K562 (cell line): ENCODE results near the gene NIPAL3. TPM values are rescaled to one million over a fixed set of nuclear protein-coding genes. Genes with fewer than 3 reads are reported as not detected.
A peak's percentile ranks its signal among the peaks of the same experiment; 100 is the strongest.

ENCODE experiments used
- ARID3B ChIP-seq: fragments of 250-450 bp; sonication (Bioruptor Pico); IDR thresholded peaks from 2 replicates; pipeline ENCODE4 v1.4.0; 2020; ENCODE audit warnings: borderline replicate concordance
- ARNT ChIP-seq, 2 experiments: fragments of 450-650 bp; IDR thresholded peaks; 2 replicates each; pipeline ENCODE4 v1.6.1; 2016; ENCODE audit warnings: mild to moderate bottlenecking in 1 of 2
- CTBP1 ChIP-seq: fragments of 450-650 bp; IDR thresholded peaks from 2 replicates; pipeline ENCODE4 v1.6.1; 2016; ENCODE audit warnings: borderline replicate concordance
- ELF1 ChIP-seq: fragments of 200-800 bp; sonication (Bioruptor generic); IDR thresholded peaks from 2 replicates; pipeline ENCODE4 v1.6.1; 2016; ENCODE audit warnings: missing genetic modification characterization, missing compliant biosample characterization
- EP400 ChIP-seq: fragments of 450-650 bp; IDR thresholded peaks from 2 replicates; pipeline ENCODE4 v1.6.1; 2017; ENCODE audit warnings: antibody characterized with exemption, mild to moderate bottlenecking, moderate library complexity
- FIP1L1 ChIP-seq: fragments of 200-400 bp; formaldehyde crosslinking; IDR thresholded peaks from 2 replicates; pipeline ENCODE4 v1.6.1; 2018; ENCODE audit warnings: mild to moderate bottlenecking, low read depth, low read length; ENCODE audit not compliant: poor library complexity, severe bottlenecking
- LEF1 ChIP-seq: fragments of 450-650 bp; IDR thresholded peaks from 2 replicates; pipeline ENCODE4 v1.6.1; 2016; ENCODE audit warnings: mild to moderate bottlenecking
- PHF8 ChIP-seq: fragments of 200-600 bp; sonication (generic); IDR thresholded peaks from 2 replicates; pipeline ENCODE4 v1.6.1; 2012; ENCODE audit warnings: mixed run types, mild to moderate bottlenecking, inconsistent platforms, low read length, moderate library complexity, borderline replicate concordance
- PRDM10 ChIP-seq: fragments of 450-650 bp; IDR thresholded peaks from 2 replicates; pipeline ENCODE4 v1.6.1; 2018; ENCODE audit not compliant: partially characterized antibody
- SAFB2 ChIP-seq: fragments of 200-400 bp; formaldehyde crosslinking; IDR thresholded peaks from 2 replicates; pipeline ENCODE4 v1.6.1; 2018; ENCODE audit warnings: borderline replicate concordance, low read length, low read depth, moderate library complexity; ENCODE audit not compliant: severe bottlenecking
- SOX6 ChIP-seq: fragments of 450-650 bp; IDR thresholded peaks from 2 replicates; pipeline ENCODE4 v1.6.1; 2014; ENCODE audit warnings: mild to moderate bottlenecking
- SPI1 ChIP-seq: IDR thresholded peaks from 2 replicates; pipeline ENCODE4 v1.6.1; 2011; ENCODE audit warnings: low read depth, low read length, control low read depth, borderline replicate concordance
- TCF15 ChIP-seq: fragments of 250-450 bp; sonication (Bioruptor Pico); IDR thresholded peaks from 2 replicates; pipeline ENCODE4 v1.8.0; 2022; ENCODE audit warnings: moderate library complexity, mild to moderate bottlenecking, inconsistent platforms
- TEAD2 ChIP-seq: fragments of 450-650 bp; IDR thresholded peaks from 2 replicates; pipeline ENCODE4 v1.6.1; 2016; ENCODE audit warnings: missing genetic modification characterization, control low read depth, missing compliant biosample characterization
- THRAP3 ChIP-seq: fragments of 450-650 bp; IDR thresholded peaks from 2 replicates; pipeline ENCODE4 v1.6.1; 2016; ENCODE audit warnings: mild to moderate bottlenecking, inconsistent platforms, borderline replicate concordance
- ZBTB26 ChIP-seq: fragments of 450-650 bp; formaldehyde crosslinking; IDR thresholded peaks from 2 replicates; pipeline ENCODE4 v1.4.0; 2022; ENCODE audit warnings: missing genetic modification characterization
- ZBTB43 ChIP-seq: sonication (generic); formaldehyde crosslinking; IDR thresholded peaks from 2 replicates; pipeline ENCODE4 v1.8.0; 2023; ENCODE audit warnings: mild to moderate bottlenecking, missing genetic modification reagents
- ZNF277 ChIP-seq: fragments of 250-450 bp; sonication (Bioruptor Pico); IDR thresholded peaks from 2 replicates; pipeline ENCODE4 v1.8.0; 2022; ENCODE audit warnings: inconsistent platforms, mild to moderate bottlenecking, moderate library complexity, borderline replicate concordance
- polyA plus RNA-seq, 8 experiments: library from polyadenylated mRNA; depleted of rRNA in 4 of 8; stranded (reverse) in 5 of 8; unstranded in 3 of 8; fragments of >200 nt; fragmentation: Nextera tagmentation in 2 of 8; fragmentation: Illumina TruSeq in 1 of 8; extraction: Ambion mirVana in 2 of 8; extraction: Trizol in 1 of 8; gene quantifications; 2 replicates each; pipeline versions ENCODE4 v1.2.1 to v1.2.3, GENCODE V29; 2011 to 2014; ENCODE audit warnings: inconsistent platforms in 1 of 8, missing spikeins in 1 of 8
- total RNA-seq, 7 experiments: library from RNA; depleted of rRNA in 6 of 7; stranded (reverse); fragments of >200 nt in 6 of 7; fragmentation: Illumina TruSeq in 2 of 7; extraction: Trizol in 2 of 7; gene quantifications; 2 replicates each; pipeline versions ENCODE4 v1.2.1 to v1.2.3, GENCODE V29; 2011 to 2021; ENCODE audit warnings: low replicate concordance in 1 of 7

The NIPAL3 gene
- total and polyA plus RNA-seq, 9 of the 15 experiments (the other 6 are each of a cell fraction or from before 2014, with no cell fraction given), result 10.5 to 26.3 (median 16.0) TPM

GRCh38 chr1:24418898-24419628 is 3.5 kb downstream of the NIPAL3 start (continued):
- TF ChIP-seq PRDM10, result peak; percentile 54
- no peak for TF ChIP-seq SAFB2
- TF ChIP-seq THRAP3, result no peak
- TF ChIP-seq ZBTB26 (CRISPR knock-in tag), result no peak
- TF ChIP-seq ARID3B (CRISPR knock-in tag), result no peak
- TF ChIP-seq ELF1 (tag), result peak; percentile 49; the same call in 1 of the 2 replicates
- no peak for TF ChIP-seq FIP1L1
- TF ChIP-seq LEF1, result peak; percentile 67
- no peak for TF ChIP-seq EP400
- no peak for TF ChIP-seq ZBTB43 (CRISPR knock-in tag)
- peak; percentile 83 for TF ChIP-seq SOX6
- no peak for TF ChIP-seq TCF15 (CRISPR knock-in tag)
- TF ChIP-seq ZNF277 (CRISPR knock-in tag), result no peak
- TF ChIP-seq ARNT (IDR thresholded peaks at IDR 0.05), result no peak
- TF ChIP-seq PHF8, result no peak
- TF ChIP-seq CTBP1, result peak; percentile 88
- TF ChIP-seq TEAD2 (tag), result no peak
- TF ChIP-seq SPI1, result peak; percentile 94
